HepG2 (cell line): ENCODE data around the gene CDNF. TPM values are rescaled to one million over a fixed set of nuclear protein-coding genes. Genes with fewer than 3 reads are reported as not detected.

ENCODE experiments used
- ATAC-seq: fragments of 200-7000 bp; cut with Tn5 transposase; 3 replicates; pipeline ENCODE4 v1.9.1; 2020; ENCODE audit warnings: mild to moderate bottlenecking, moderate library complexity
- BruUV-seq: library from RNA; stranded (reverse); fragments of 400-500 nt; replicated peaks from 2 replicates; lab custom pipeline; 2021; lab: Mats Ljungman, UMichigan
- CTCF ChIA-PET: fragments of 300-600 bp; formaldehyde crosslinking; extraction: SDS; loops from one replicate; lab custom pipeline; 2021; ENCODE audit warnings: low total read pairs, inconsistent platforms, low intra/inter-chr PET ratio; lab: Yijun Ruan, JAX
- POLR2A ChIA-PET: fragments of 350-600 bp; sonication (Branson Sonifier 250); formaldehyde crosslinking; loops from one replicate; lab custom pipeline; 2020; ENCODE audit warnings: antibody characterized with exemption, inconsistent platforms; lab: Yijun Ruan, JAX
- DNase-seq: peaks from one replicate; pipeline ENCODE4 v3.0.0-alpha.2; 2015; ENCODE audit warnings: low spot score
- FAIRE-seq: peaks from 3 replicates; lab custom pipeline; 2011; peaks lifted over from hg19 to GRCh38; lab: Jason Lieb, UNC
- H2AFZ ChIP-seq: one replicate; pipeline ENCODE4 v1.6.1; 2011; ENCODE audit warnings: low read length, inconsistent platforms
- H3K27ac ChIP-seq: fragments of 300-600 bp; 3 replicates; pipeline ENCODE4 v1.8.0; 2011; ENCODE audit warnings: mixed run types, mild to moderate bottlenecking, mixed read lengths, low read length, inconsistent platforms; ENCODE audit not compliant: insufficient read depth; ENCODE audit errors: extremely low read length
- H3K27me3 ChIP-seq, 2 experiments: fragments of 200-600 bp in 1 of 2; 2 replicates in 1 of 2; 3 replicates in 1 of 2; pipeline versions ENCODE4 v1.6.0 to v1.8.0; 2011; ENCODE audit warnings: low read length in 2 of 2, mild to moderate bottlenecking in 2 of 2, moderate library complexity in 2 of 2, inconsistent platforms in 1 of 2; ENCODE audit not compliant: insufficient read depth in 2 of 2, control insufficient read depth in 1 of 2
- H3K36me3 ChIP-seq, 2 experiments: fragments of 200-600 bp in 1 of 2; replicated peaks in 1 of 2; 2 replicates in 1 of 2; 3 replicates in 1 of 2; pipeline versions ENCODE4 v1.5.1 to v1.8.0; 2011; ENCODE audit warnings: low read length in 2 of 2, inconsistent platforms in 1 of 2; ENCODE audit not compliant: insufficient read depth in 2 of 2, control insufficient read depth in 1 of 2
- H3K4me1 ChIP-seq: 2 replicates; pipeline ENCODE4 v1.5.1; 2012; ENCODE audit warnings: low read length, inconsistent platforms; ENCODE audit not compliant: insufficient read depth
- H3K4me2 ChIP-seq: 2 replicates; pipeline ENCODE4 v1.6.0; 2011; ENCODE audit warnings: low read depth, low read length, inconsistent platforms
- H3K4me3 ChIP-seq, 3 experiments: fragments of 200-600 bp in 1 of 3; sonication (generic), shearing (Covaris generic) in 1 of 3; replicated peaks in 1 of 3; 2 replicates each; pipeline ENCODE4 v1.5.1; 2011 to 2016; ENCODE audit warnings: low read length in 3 of 3, inconsistent platforms in 2 of 3, low read depth in 2 of 3, mild to moderate bottlenecking in 2 of 3, control low read depth in 1 of 3, mixed read lengths in 1 of 3; ENCODE audit not compliant: insufficient read depth in 1 of 3
- H3K79me2 ChIP-seq: one replicate; pipeline ENCODE4 v1.6.1; 2011; ENCODE audit warnings: low read length, inconsistent platforms; ENCODE audit not compliant: insufficient read depth
- H3K9ac ChIP-seq: 2 replicates; pipeline ENCODE4 v1.6.0; 2011; ENCODE audit warnings: mild to moderate bottlenecking, low read depth, low read length, inconsistent platforms; ENCODE audit not compliant: insufficient read depth
- H3K9me3 ChIP-seq: 2 replicates; pipeline ENCODE4 v1.5.1; 2012; ENCODE audit warnings: mild to moderate bottlenecking, low read length
- H4K20me1 ChIP-seq: 2 replicates; pipeline ENCODE4 v1.6.0; 2011; ENCODE audit warnings: inconsistent platforms, mild to moderate bottlenecking, low read length, moderate library complexity; ENCODE audit not compliant: insufficient read depth
- FOSL1 ChIP-seq: sonication (generic); formaldehyde crosslinking; IDR thresholded peaks from 2 replicates; pipeline ENCODE4 v1.9.0; 2021; ENCODE audit warnings: missing genetic modification reagents, borderline replicate concordance
- GTF3A ChIP-seq: sonication (generic); formaldehyde crosslinking; conservative IDR thresholded peaks from 2 replicates; pipeline ENCODE4 v1.4.0; 2020; ENCODE audit warnings: mild to moderate bottlenecking, missing genetic modification reagents
- KAT2B ChIP-seq: fragments of 150-350 bp; IDR thresholded peaks from 2 replicates; pipeline ENCODE4 v1.6.1; 2014; ENCODE audit warnings: low read depth, low read length, borderline replicate concordance
- KLF13 ChIP-seq: sonication (generic); formaldehyde crosslinking; IDR thresholded peaks from 2 replicates; pipeline ENCODE4 v1.4.0; 2020; ENCODE audit warnings: mild to moderate bottlenecking, missing genetic modification reagents
- NR2F2 ChIP-seq: IDR thresholded peaks from 2 replicates; pipeline ENCODE4 v1.6.1; 2012; ENCODE audit warnings: low read depth, inconsistent platforms, borderline replicate concordance
- RFX5 ChIP-seq: IDR thresholded peaks from 2 replicates; pipeline ENCODE4 v1.6.1; 2011; ENCODE audit warnings: low read depth, low read length, improper control_type of control experiment
- SP4 ChIP-seq: sonication (generic); formaldehyde crosslinking; IDR thresholded peaks from 2 replicates; pipeline ENCODE4 v1.8.1; 2023; ENCODE audit warnings: mild to moderate bottlenecking, missing genetic modification reagents
- TGIF2 ChIP-seq: IDR thresholded peaks from 2 replicates; pipeline ENCODE4 v1.6.1; 2016; ENCODE audit warnings: control low read depth, missing compliant biosample characterization
- ZEB1 ChIP-seq: IDR thresholded peaks from 2 replicates; pipeline ENCODE4 v1.6.1; 2012; ENCODE audit warnings: mild to moderate bottlenecking, low read depth, inconsistent platforms; ENCODE audit not compliant: insufficient replicate concordance
- ZKSCAN8 ChIP-seq: IDR thresholded peaks from 2 replicates; pipeline ENCODE4 v1.6.1; 2016; ENCODE audit warnings: borderline replicate concordance, missing genetic modification reagents, missing compliant biosample characterization
- ZNF256 ChIP-seq: sonication (generic); formaldehyde crosslinking; conservative IDR thresholded peaks from 2 replicates; pipeline ENCODE4 v1.4.0; 2020; ENCODE audit warnings: missing genetic modification reagents
- ZNF589 ChIP-seq: sonication (generic); formaldehyde crosslinking; conservative IDR thresholded peaks from 2 replicates; pipeline ENCODE4 v1.8.0; 2022; ENCODE audit warnings: mild to moderate bottlenecking, moderate library complexity, missing genetic modification reagents
- WGBS: methylation state at CpG from one replicate; pipeline ENCODE4 v1.1.6; 2017; ENCODE audit warnings: low lambda C conversion rate; 5-methylcytosine and 5-hydroxymethylcytosine counted together
- in situ Hi-C: cut with HindIII; loops from 2 replicates; pipeline ENCODE4 v1.10.0; 2017; ENCODE audit warnings: low pct_unique_long_range_greater_than_20kb; ENCODE audit not compliant: extremely low pct_ligation_motif_present
- intact Hi-C: fragments of 100-400 bp; cut with micrococcal nuclease; formaldehyde crosslinking; loops from one replicate; pipeline ENCODE4 v1.10.0; 2022; ENCODE audit not compliant: unreplicated experiment
- polyA plus RNA-seq, 8 experiments: library from polyadenylated mRNA; depleted of rRNA in 3 of 8; stranded (reverse) in 7 of 8; unstranded in 1 of 8; fragments of >200 nt; fragmentation: Illumina TruSeq in 4 of 8; extraction: Trizol in 4 of 8; gene quantifications; 2 replicates each; pipeline versions ENCODE4 v1.2.1 to v1.2.3, GENCODE V29; 2011 to 2016; ENCODE audit warnings: low read depth in 4 of 8, missing spikeins in 1 of 8, mixed read lengths in 1 of 8; ENCODE audit not compliant: insufficient read depth in 1 of 8
- total RNA-seq, 5 experiments: library from RNA; depleted of rRNA; stranded (reverse); fragments of >200 nt; fragmentation: Illumina TruSeq; extraction: Trizol; gene quantifications; 2 replicates each; pipeline ENCODE4 v1.2.3, GENCODE V29; 2016; ENCODE audit warnings: low read depth in 1 of 5
- TF ChIP-seq, protein P1 (sequence below): sonication (generic); formaldehyde crosslinking; IDR thresholded peaks from 2 replicates; pipeline ENCODE4 v1.5.1; 2020; ENCODE audit warnings: mild to moderate bottlenecking, missing genetic modification reagents, moderate library complexity
- TF ChIP-seq, protein P2 (sequence below): sonication (generic); formaldehyde crosslinking; IDR thresholded peaks from 2 replicates; pipeline ENCODE4 v1.8.1; 2023; ENCODE audit warnings: missing genetic modification reagents, mild to moderate bottlenecking, borderline replicate concordance

The CDNF gene
- total and polyA plus RNA-seq, 2 of the 13 experiments (the other 11 are each of a cell fraction or from before 2014, with no cell fraction given), result 0.29 to 0.33 TPM

DNA sequence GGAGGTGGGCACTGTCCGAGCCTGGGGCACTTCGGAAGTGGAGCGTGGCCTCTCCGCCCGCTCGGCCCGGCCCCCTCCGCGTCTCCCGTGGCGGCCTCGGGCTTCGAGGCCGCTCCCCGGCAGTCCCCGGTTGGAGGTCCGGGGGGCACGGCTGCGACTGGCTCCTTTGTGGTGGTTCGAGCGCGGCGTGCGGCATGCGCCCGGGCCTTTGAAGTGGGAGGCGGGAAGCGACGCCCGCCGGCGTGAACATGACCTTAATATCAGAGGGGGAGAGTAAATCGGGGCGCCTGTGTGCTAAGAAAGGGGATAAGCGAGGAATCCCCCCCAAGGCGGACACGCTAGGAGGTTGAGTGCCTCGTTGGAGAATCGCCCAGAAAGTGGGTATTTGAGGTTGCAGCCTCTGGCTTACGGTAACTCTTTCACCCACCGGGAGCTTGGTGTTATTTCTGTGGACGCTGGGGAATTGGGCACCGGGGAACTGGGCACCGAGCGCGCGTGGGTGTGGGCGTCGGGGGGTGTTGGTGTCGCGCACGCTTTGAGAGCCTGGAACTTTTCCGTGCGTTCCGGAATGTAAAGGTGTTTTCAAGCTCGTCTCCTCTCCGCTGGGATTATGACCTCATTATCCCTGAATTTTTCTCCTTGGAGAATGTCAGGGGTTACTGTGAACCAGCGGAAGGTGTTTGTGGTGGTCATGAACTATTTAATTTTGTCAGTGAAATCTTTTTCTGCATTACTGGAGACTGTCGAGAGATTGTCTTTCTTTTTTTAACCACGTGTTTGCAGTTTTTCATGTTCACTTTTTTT, 41.5 kb upstream of the CDNF start (continued):
- 0 out of 2 replicates have a peak, but pooled peaks have one; percentile 64 for TF ChIP-seq ZNF589 (CRISPR knock-in tag)

DNA sequence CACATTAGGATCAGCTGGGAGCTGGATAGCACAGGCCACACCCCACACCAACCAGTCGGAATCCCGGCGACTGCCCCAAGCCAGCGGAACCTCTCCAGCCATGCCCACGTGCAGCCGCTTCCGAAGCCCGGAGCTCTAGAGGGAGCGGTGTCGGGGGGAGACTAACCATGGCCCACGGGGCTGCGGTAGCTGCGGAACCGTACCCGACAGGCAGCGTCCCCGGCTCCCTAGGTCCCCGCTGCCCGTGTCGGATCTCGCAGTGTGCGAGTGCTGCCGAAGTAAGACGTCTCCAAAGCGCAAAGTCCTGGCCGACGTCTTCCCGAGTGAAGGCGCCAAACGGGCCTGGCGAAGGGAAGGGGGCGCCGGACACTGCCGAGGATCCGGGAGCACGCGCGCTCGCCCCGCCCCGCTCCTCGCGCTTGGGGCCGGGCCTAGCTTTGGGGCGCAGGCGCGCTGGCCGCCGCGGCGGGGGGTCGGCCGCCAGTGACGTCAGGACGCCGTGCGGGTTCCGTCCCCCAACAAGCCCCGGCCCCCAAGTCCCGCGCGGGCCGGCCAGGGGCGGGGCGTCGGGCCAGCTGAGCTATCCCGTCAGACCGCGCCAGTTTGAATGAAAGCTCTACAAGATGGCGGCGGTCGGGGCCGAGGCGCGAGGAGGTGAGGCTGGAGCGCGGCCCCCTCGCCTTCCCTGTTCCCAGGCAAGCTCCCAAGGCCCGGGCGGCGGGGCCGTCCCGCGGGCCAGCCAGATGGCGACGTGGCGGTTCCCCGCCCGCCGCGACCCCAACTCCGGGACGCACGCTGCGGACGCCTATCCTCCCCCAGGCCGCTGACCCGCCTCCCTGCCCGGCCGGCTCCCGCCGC, 40.7 kb upstream of the CDNF start, which contains the start of gene SUV39H2:
Gene SUV39H2, plus strand, starts transcription at position 601 of the 858 bp plus-strand sequence. Its CDS starts 23 bp downstream, at position 624.
- WGBS, result 1% methylated on average over 13 of the region's 102 CpGs
- H2AFZ ChIP-seq, result no peak within 1 kb of the TSS
- ChIA-PET POLR2A (interaction anchor here (0.6 to 3.0 kb wide), 12 partner anchors 12 to 329 kb away, joined by 3 to 54 read pairs (median 4); partner anchors contain the start of genes CDNF, DCLRE1C, HSPA14 and MEIG1), CTCF (no interaction called here)
- H3K27ac ChIP-seq, result peak within 1 kb of the TSS; percentile 97
- ATAC-seq (peak; percentile 91), DNase-seq (peak; percentile 87), FAIRE-seq (no peak)
- H3K79me2 ChIP-seq, result peaks cover 57% of the 10 kb centered on the region
- peak within 1 kb of the TSS; percentile 86 for H3K4me2 ChIP-seq
- no peaks in the 10 kb centered on the region for H3K9me3 ChIP-seq
- no TSS peak for BruUV-seq
- peaks cover 38% of the 10 kb centered on the region for H3K4me1 ChIP-seq
- H3K9ac ChIP-seq, result peak within 1 kb of the TSS; percentile 98
- in situ Hi-C loops, result no loop called here
- H4K20me1 ChIP-seq, result no peaks in the 10 kb centered on the region
- peak within 1 kb of the TSS; percentile 76 to 98 (median 91) for H3K4me3 ChIP-seq
- intact Hi-C loops, result loop anchor here (1.0 to 10.0 kb wide), 3 partner anchors 26 to 76 kb away; partner anchors contain the start of genes DCLRE1C and MEIG1
- H3K27me3 ChIP-seq, result no peaks in the 10 kb centered on the region; a peak in 1 of 5 replicates
- H3K36me3 ChIP-seq, result no peaks in the 10 kb centered on the region
- TF ChIP-seq GTF3A (CRISPR knock-in tag) (0 out of 2 replicates have a peak, but pooled peaks have one; percentile 83), KAT2B (no peak), ZKSCAN8 (CRISPR knock-in tag) (no peak), ZEB1 (no peak), KLF13 (CRISPR knock-in tag) (no peak; the same call in 1 of the 2 replicates), NR2F2 (no peak), FOSL1 (no peak), SP4 (peak; percentile 81; the same call in 1 of the 2 replicates), ZNF256 (CRISPR knock-in tag) (peak; percentile 91; the same call in 1 of the 2 replicates), RFX5 (peak; percentile 40; the same call in 1 of the 2 replicates), TGIF2 (CRISPR knock-in tag) (peak; percentile 36; the same call in 1 of the 2 replicates)
- TF ChIP-seq, protein P1, sequence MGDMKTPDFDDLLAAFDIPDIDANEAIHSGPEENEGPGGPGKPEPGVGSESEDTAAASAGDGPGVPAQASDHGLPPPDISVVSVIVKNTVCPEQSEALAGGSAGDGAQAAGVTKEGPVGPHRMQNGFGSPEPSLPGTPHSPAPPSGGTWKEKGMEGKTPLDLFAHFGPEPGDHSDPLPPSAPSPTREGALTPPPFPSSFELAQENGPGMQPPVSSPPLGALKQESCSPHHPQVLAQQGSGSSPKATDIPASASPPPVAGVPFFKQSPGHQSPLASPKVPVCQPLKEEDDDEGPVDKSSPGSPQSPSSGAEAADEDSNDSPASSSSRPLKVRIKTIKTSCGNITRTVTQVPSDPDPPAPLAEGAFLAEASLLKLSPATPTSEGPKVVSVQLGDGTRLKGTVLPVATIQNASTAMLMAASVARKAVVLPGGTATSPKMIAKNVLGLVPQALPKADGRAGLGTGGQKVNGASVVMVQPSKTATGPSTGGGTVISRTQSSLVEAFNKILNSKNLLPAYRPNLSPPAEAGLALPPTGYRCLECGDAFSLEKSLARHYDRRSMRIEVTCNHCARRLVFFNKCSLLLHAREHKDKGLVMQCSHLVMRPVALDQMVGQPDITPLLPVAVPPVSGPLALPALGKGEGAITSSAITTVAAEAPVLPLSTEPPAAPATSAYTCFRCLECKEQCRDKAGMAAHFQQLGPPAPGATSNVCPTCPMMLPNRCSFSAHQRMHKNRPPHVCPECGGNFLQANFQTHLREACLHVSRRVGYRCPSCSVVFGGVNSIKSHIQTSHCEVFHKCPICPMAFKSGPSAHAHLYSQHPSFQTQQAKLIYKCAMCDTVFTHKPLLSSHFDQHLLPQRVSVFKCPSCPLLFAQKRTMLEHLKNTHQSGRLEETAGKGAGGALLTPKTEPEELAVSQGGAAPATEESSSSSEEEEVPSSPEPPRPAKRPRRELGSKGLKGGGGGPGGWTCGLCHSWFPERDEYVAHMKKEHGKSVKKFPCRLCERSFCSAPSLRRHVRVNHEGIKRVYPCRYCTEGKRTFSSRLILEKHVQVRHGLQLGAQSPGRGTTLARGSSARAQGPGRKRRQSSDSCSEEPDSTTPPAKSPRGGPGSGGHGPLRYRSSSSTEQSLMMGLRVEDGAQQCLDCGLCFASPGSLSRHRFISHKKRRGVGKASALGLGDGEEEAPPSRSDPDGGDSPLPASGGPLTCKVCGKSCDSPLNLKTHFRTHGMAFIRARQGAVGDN (CRISPR knock-in tag), result peak; percentile 91
- TF ChIP-seq, protein P2, sequence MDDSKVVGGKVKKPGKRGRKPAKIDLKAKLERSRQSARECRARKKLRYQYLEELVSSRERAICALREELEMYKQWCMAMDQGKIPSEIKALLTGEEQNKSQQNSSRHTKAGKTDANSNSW, result 0 out of 2 replicates have a peak, but pooled peaks have one; percentile 27
